Endothelial cell of umbilical vein (primary cell): ENCODE data around the gene POC5. TPM values are rescaled to one million over a fixed set of nuclear protein-coding genes. Genes with fewer than 3 reads are reported as not detected.

Source experiments
- BruUV-seq: library from RNA; stranded (reverse); fragments of 400-500 nt; replicated peaks from 2 replicates; lab custom pipeline; 2021; lab: Mats Ljungman, UMichigan
- CTCF ChIA-PET: fragments of 300-600, 350-600 bp; sonication (Branson Sonifier 250); formaldehyde crosslinking; loops from one replicate; lab custom pipeline; 2021; ENCODE audit warnings: antibody characterized with exemption, inconsistent platforms; lab: Charles Lee
- POLR2A ChIA-PET: fragments of 300-600, 350-600 bp; sonication (Branson Sonifier 250); formaldehyde crosslinking; loops from one replicate; lab custom pipeline; 2021; ENCODE audit warnings: antibody characterized with exemption, inconsistent platforms; lab: Charles Lee
- DNase-seq: peaks from one replicate; pipeline ENCODE4 v3.0.0-alpha.2; 2011; ENCODE audit warnings: low read depth, low spot score
- FAIRE-seq: peaks from 2 replicates; lab custom pipeline; 2011; peaks lifted over from hg19 to GRCh38; lab: Jason Lieb, UNC
- H2AFZ ChIP-seq: 2 replicates; pipeline ENCODE4 v1.6.0; 2012; ENCODE audit warnings: low read depth, low read length, control low read depth, inconsistent platforms
- H3K27ac ChIP-seq: 2 replicates; pipeline ENCODE4 v1.5.1; 2011; ENCODE audit warnings: low read depth, mild to moderate bottlenecking, control low read depth, low read length, moderate library complexity; ENCODE audit not compliant: insufficient read depth
- H3K27me3 ChIP-seq, 2 experiments: 2 replicates each; pipeline versions ENCODE4 v1.6.0 to v1.6.1; 2011; ENCODE audit warnings: low read length in 2 of 2, mixed read lengths in 1 of 2; ENCODE audit not compliant: control insufficient read depth in 2 of 2, insufficient read depth in 2 of 2
- H3K36me3 ChIP-seq, 2 experiments: 2 replicates in 1 of 2; 3 replicates in 1 of 2; pipeline ENCODE4 v1.5.1; 2011; ENCODE audit warnings: low read length in 2 of 2, mild to moderate bottlenecking in 1 of 2, moderate library complexity in 1 of 2; ENCODE audit not compliant: control insufficient read depth in 2 of 2, insufficient read depth in 2 of 2; ENCODE audit errors: extremely low read depth in 1 of 2
- H3K4me1 ChIP-seq: 3 replicates; pipeline ENCODE4 v1.5.1; 2011; ENCODE audit warnings: mild to moderate bottlenecking, low read length; ENCODE audit not compliant: control insufficient read depth, insufficient read depth; ENCODE audit errors: extremely low read depth
- H3K4me2 ChIP-seq: 2 replicates; pipeline ENCODE4 v1.6.1; 2011; ENCODE audit warnings: low read length, control low read depth, mixed read lengths; ENCODE audit not compliant: insufficient read depth
- H3K4me3 ChIP-seq, 3 experiments: fragments of 200-600 bp in 1 of 3; sonication (generic), shearing (Covaris generic) in 1 of 3; replicated peaks in 1 of 3; 2 replicates each; pipeline ENCODE4 v1.5.1; 2011 to 2016; ENCODE audit warnings: control low read depth in 3 of 3, low read length in 3 of 3, mild to moderate bottlenecking in 2 of 3, inconsistent platforms in 1 of 3, low read depth in 1 of 3, moderate library complexity in 1 of 3; ENCODE audit not compliant: insufficient read depth in 1 of 3
- H3K79me2 ChIP-seq: 2 replicates; pipeline ENCODE4 v1.6.0; 2012; ENCODE audit warnings: low read length, inconsistent platforms; ENCODE audit not compliant: control insufficient read depth, insufficient read depth
- H3K9ac ChIP-seq: replicated peaks from 2 replicates; pipeline ENCODE3; 2011; ENCODE audit warnings: low read length, control low read depth; ENCODE audit not compliant: insufficient read depth; ENCODE audit errors: extremely low read depth
- H3K9me1 ChIP-seq: replicated peaks from 3 replicates; pipeline ENCODE4 v1.6.0; 2011; ENCODE audit warnings: mild to moderate bottlenecking, low read length; ENCODE audit not compliant: control insufficient read depth, insufficient read depth; ENCODE audit errors: extremely low read depth
- H3K9me3 ChIP-seq: replicated peaks from 2 replicates; pipeline ENCODE4 v1.5.1; 2012; ENCODE audit warnings: low read length, inconsistent platforms; ENCODE audit not compliant: control insufficient read depth, insufficient read depth
- H4K20me1 ChIP-seq: replicated peaks from 2 replicates; pipeline ENCODE3; 2011; ENCODE audit warnings: mild to moderate bottlenecking, low read length; ENCODE audit not compliant: control insufficient read depth, insufficient read depth; ENCODE audit errors: extremely low read depth
- EZH2 ChIP-seq: IDR thresholded peaks from 2 replicates; pipeline ENCODE4 v1.6.1; 2012; ENCODE audit warnings: borderline replicate concordance, low read depth, mild to moderate bottlenecking, moderate library complexity, low read length, inconsistent platforms; ENCODE audit not compliant: severe bottlenecking
- FOS ChIP-seq: IDR thresholded peaks from 2 replicates; pipeline ENCODE4 v1.6.1; 2011; ENCODE audit warnings: mild to moderate bottlenecking, low read length, moderate library complexity, borderline replicate concordance; ENCODE audit not compliant: insufficient read depth
- GATA2 ChIP-seq: IDR thresholded peaks from 2 replicates; pipeline ENCODE4 v1.7.0; 2011; ENCODE audit warnings: low read depth, mild to moderate bottlenecking, moderate library complexity, mixed read lengths, low read length; ENCODE audit not compliant: insufficient read length, insufficient read depth
- JUN ChIP-seq: IDR thresholded peaks from 2 replicates; pipeline ENCODE4 v1.6.1; 2011; ENCODE audit warnings: borderline replicate concordance, low read depth; ENCODE audit not compliant: insufficient read length, insufficient read depth
- MYC ChIP-seq: IDR thresholded peaks from one replicate; pipeline ENCODE4 v1.6.1; 2011; ENCODE audit warnings: mild to moderate bottlenecking, low read depth, low read length
- POLR2A ChIP-seq: IDR thresholded peaks from 2 replicates; pipeline ENCODE4 v1.6.1; 2012; ENCODE audit warnings: low read depth, mild to moderate bottlenecking, control low read depth, low read length
- POLR2AphosphoS5 ChIP-seq: IDR thresholded peaks from 2 replicates; pipeline ENCODE4 v1.6.1; 2012; ENCODE audit warnings: low read depth, mild to moderate bottlenecking, control low read depth, low read length, moderate library complexity; ENCODE audit not compliant: insufficient read depth
- dilution Hi-C: fragments of 300-500 bp; cut with MboI; formaldehyde crosslinking; loops from one replicate; pipeline ENCODE4 v1.15.0; 2019; ENCODE audit warnings: low sequenced_read_pairs; ENCODE audit not compliant: extremely low pct_ligation_motif_present
- intact Hi-C: fragments of 100-400 bp; cut with micrococcal nuclease; formaldehyde crosslinking; loops from one replicate; pipeline ENCODE4 v1.10.0; 2022
- polyA plus RNA-seq, 4 experiments: library from polyadenylated mRNA; depleted of rRNA in 3 of 4; stranded (reverse) in 3 of 4; unstranded in 1 of 4; fragments of >200 nt; gene quantifications; 2 replicates each; pipeline versions ENCODE4 v1.2.1 to v1.2.3, GENCODE V29; 2011 to 2012; ENCODE audit warnings: missing spikeins in 1 of 4
- total RNA-seq: library from RNA; stranded (reverse); gene quantifications from 2 replicates; pipeline ENCODE4 v1.2.3, GENCODE V29; 2021
- TF ChIP-seq, protein P1 (sequence below), 2 donors: IDR thresholded peaks; 1 replicate in 1 of 2; 2 replicates in 1 of 2; pipeline ENCODE4 v1.5.1; 2011; ENCODE audit warnings: low read length in 2 of 2, mild to moderate bottlenecking in 2 of 2, moderate library complexity in 2 of 2, control low read depth in 1 of 2, inconsistent platforms in 1 of 2, low read depth in 1 of 2; ENCODE audit not compliant: insufficient read depth in 1 of 2; ENCODE audit errors: extremely low read depth in 1 of 2
- TF ChIP-seq, protein P2 (sequence below): IDR thresholded peaks from 2 replicates; pipeline ENCODE4 v1.6.1; 2011; ENCODE audit not compliant: insufficient read depth, insufficient read length

The POC5 gene
- total and polyA plus RNA-seq, 2 donors (not counting 3 experiments of a cell fraction or from before 2014, with no cell fraction given): 8.3 to 15.9 TPM

DNA sequence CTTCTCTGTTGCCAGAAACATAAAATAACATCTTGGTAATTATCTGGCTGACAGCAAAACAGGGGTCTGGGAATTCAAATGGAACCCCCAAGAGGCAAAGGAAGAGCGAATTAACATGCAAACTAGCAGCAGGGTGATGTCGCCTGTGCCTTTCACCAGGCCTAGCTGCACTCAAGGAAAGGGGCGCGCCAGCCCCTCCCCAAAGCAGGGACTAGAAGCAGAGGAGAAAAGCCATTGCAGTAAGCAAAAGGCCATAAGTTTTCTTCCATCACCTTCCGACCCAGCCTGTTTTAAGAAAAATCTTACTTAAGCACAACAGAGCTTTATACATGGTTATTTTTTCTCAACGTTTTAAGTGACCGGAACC, 539 bp downstream of the POC5 start:
- no peak for DNase-seq
- Histone ChIP-seq H3K4me1 (peaks cover 7% of the 10 kb centered on the region), H3K27me3 (peaks cover 8 to 9% of the 10 kb centered on the region in 2 experiments), H3K9me1 (no peaks in the 10 kb centered on the region), H3K4me3 (peak overlapping the region; percentile 49 to 88 (median 86)), H3K9me3 (no peaks in the 10 kb centered on the region), H3K79me2 (peaks cover 15% of the 10 kb centered on the region), H4K20me1 (no peaks in the 10 kb centered on the region), H3K9ac (peak overlapping the region; percentile 61), H2AFZ (peak overlapping the region; percentile 79), H3K4me2 (peak overlapping the region; percentile 86), H3K27ac (peak overlapping the region; percentile 53), H3K36me3 (peaks cover 0 to 2% of the 10 kb centered on the region in 2 experiments)
- FAIRE-seq: no peak
- intact Hi-C loops (loop anchor here (1.0 to 10.0 kb wide), 6 partner anchors 150 to 662 kb away; partner anchors contain the start of genes ANKRD31, CERT1, GCNT4 and POLK), dilution Hi-C loops (no loop called here)
- POLR2A ChIA-PET: no interaction called here
- CTCF ChIA-PET: interaction anchor here (0.6 to 1.5 kb wide), 5 partner anchors 11 to 380 kb away, joined by 3 to 8 read pairs (median 3); partner anchors contain the start of gene HMGCR
- TF ChIP-seq POLR2AphosphoS5 (no peak), EZH2 (no peak), MYC (no peak), FOS (no peak), JUN (no peak), POLR2A (no peak), GATA2 (no peak)
- TF ChIP-seq, protein P1, sequence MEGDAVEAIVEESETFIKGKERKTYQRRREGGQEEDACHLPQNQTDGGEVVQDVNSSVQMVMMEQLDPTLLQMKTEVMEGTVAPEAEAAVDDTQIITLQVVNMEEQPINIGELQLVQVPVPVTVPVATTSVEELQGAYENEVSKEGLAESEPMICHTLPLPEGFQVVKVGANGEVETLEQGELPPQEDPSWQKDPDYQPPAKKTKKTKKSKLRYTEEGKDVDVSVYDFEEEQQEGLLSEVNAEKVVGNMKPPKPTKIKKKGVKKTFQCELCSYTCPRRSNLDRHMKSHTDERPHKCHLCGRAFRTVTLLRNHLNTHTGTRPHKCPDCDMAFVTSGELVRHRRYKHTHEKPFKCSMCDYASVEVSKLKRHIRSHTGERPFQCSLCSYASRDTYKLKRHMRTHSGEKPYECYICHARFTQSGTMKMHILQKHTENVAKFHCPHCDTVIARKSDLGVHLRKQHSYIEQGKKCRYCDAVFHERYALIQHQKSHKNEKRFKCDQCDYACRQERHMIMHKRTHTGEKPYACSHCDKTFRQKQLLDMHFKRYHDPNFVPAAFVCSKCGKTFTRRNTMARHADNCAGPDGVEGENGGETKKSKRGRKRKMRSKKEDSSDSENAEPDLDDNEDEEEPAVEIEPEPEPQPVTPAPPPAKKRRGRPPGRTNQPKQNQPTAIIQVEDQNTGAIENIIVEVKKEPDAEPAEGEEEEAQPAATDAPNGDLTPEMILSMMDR (IDR thresholded peaks at IDR 0.05; ENCODE audit: extremely low read depth in 1 of 2, insufficient read depth in 1 of 2, low read depth in 1 of 2, low read length in 2 of 2): no peak
- TF ChIP-seq, protein P2, sequence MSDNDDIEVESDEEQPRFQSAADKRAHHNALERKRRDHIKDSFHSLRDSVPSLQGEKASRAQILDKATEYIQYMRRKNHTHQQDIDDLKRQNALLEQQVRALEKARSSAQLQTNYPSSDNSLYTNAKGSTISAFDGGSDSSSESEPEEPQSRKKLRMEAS: no peak
- BruUV-seq: TSS peak; percentile 66
